ENCODE data around the gene NPR2.

NPR2 gene

GRCh38 chr9:35763803-35764202 lies 27.6 kb upstream of the NPR2 start:
- no peak for DNase-seq (ENCODE audit: low spot score)

- DNase-seq (ENCODE audit: low spot score), result no peak
Measured at GRCh38 chr9:35766997-35767396, 24.4 kb upstream of the NPR2 start.

GRCh38 chr9:35767458-35767857 lies 23.9 kb upstream of the NPR2 start:
- no peak for DNase-seq (ENCODE audit: low spot score)

- no peak for DNase-seq (ENCODE audit: low spot score)
Measured at GRCh38 chr9:35769763-35770162, 21.6 kb upstream of the NPR2 start.

GRCh38 chr9:35771075-35771433 lies 20.3 kb upstream of the NPR2 start:
- DNase-seq (ENCODE audit: low spot score), result no peak

GRCh38 chr9:35771534-35771933 lies 19.9 kb upstream of the NPR2 start:
- DNase-seq (ENCODE audit: low spot score), result no peak

GRCh38 chr9:35771943-35772342 lies 19.4 kb upstream of the NPR2 start:
- no peak for DNase-seq (ENCODE audit: low spot score)

- DNase-seq (ENCODE audit: low spot score), result no peak
Measured at GRCh38 chr9:35774907-35775635, 16.3 kb upstream of the NPR2 start.

GRCh38 chr9:35776018-35776417 lies 15.4 kb upstream of the NPR2 start:
- DNase-seq (ENCODE audit: low spot score), result no peak

- no peak for DNase-seq (ENCODE audit: low spot score)
Measured at GRCh38 chr9:35778496-35778895, 12.9 kb upstream of the NPR2 start.

- no peak for DNase-seq (ENCODE audit: low spot score)
Measured at GRCh38 chr9:35781066-35781465, 10.3 kb upstream of the NPR2 start.

- DNase-seq (ENCODE audit: low spot score), result no peak
Measured at GRCh38 chr9:35783418-35783817, 8.0 kb upstream of the NPR2 start.

- no peak for DNase-seq (ENCODE audit: low spot score)
Measured at GRCh38 chr9:35789541-35789940, 1.9 kb upstream of the NPR2 start.

- DNase-seq (ENCODE audit: low spot score), result no peak
Measured at GRCh38 chr9:35790025-35790384, 1.4 kb upstream of the NPR2 start.

GRCh38 chr9:35790385-35791296 lies 750 bp upstream of the NPR2 start:
- peak; percentile 94 for DNase-seq (ENCODE audit: low spot score)

- no peak for DNase-seq (ENCODE audit: low spot score)
Measured at GRCh38 chr9:35792024-35792813, 828 bp downstream of the NPR2 start.

GRCh38 chr9:35792826-35793225 lies 1.4 kb downstream of the NPR2 start:
- no peak for DNase-seq (ENCODE audit: low spot score)

- DNase-seq (ENCODE audit: low spot score), result peak; percentile 45
Measured at GRCh38 chr9:35793461-35793860, 2.1 kb downstream of the NPR2 start.

- no peak for DNase-seq (ENCODE audit: low spot score)
Measured at GRCh38 chr9:35795695-35796094, 4.3 kb downstream of the NPR2 start.

- DNase-seq (ENCODE audit: low spot score), result no peak
Measured at GRCh38 chr9:35797311-35798109, 6.1 kb downstream of the NPR2 start.

- DNase-seq (ENCODE audit: low spot score), result peak; percentile 44
Measured at GRCh38 chr9:35798658-35799374, 7.4 kb downstream of the NPR2 start.
